GM10266 (cell line): ENCODE measurements around the gene MED27.
"Not testable (repeated sequence)": the region's sequence is repeated elsewhere in the genome, so short reads cannot be mapped to it uniquely, and the experiment has no call there.

ENCODE experiments used
- DNase-seq: peaks from one replicate; pipeline ENCODE4 v3.0.0; 2012; ENCODE audit errors: extremely low spot score
- TF ChIP-seq, protein P1 (sequence below): IDR thresholded peaks from 2 replicates; pipeline ENCODE4 v1.5.1; 2012; ENCODE audit warnings: mild to moderate bottlenecking, low read depth; ENCODE audit not compliant: control insufficient read depth, insufficient read depth; ENCODE audit errors: missing control alignments

Gene MED27

DNA sequence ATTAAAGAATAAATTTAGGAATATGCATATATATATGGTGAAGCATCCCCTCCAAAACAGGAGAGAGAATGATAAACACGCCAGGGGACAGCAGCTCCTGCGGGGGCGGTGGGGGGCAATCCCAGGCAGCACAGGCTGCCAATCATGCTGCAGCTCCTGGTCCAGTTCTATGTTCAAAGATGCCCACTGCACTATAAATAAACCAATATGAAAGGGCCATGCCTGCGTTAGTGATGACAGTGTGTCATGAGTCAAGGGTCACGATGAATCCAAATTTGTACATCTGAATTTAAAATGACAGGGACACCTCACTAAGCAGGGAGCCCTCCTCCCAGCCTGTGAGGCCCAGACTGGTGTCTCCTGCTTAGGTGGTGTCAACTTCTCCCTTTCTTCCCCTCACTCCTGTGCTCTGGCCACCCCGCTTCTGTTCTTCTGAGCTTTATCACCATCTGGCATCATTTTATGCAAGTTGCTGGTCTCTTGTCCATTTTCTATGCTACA is 153.9 kb downstream of the MED27 start:
- TF ChIP-seq, protein P1, sequence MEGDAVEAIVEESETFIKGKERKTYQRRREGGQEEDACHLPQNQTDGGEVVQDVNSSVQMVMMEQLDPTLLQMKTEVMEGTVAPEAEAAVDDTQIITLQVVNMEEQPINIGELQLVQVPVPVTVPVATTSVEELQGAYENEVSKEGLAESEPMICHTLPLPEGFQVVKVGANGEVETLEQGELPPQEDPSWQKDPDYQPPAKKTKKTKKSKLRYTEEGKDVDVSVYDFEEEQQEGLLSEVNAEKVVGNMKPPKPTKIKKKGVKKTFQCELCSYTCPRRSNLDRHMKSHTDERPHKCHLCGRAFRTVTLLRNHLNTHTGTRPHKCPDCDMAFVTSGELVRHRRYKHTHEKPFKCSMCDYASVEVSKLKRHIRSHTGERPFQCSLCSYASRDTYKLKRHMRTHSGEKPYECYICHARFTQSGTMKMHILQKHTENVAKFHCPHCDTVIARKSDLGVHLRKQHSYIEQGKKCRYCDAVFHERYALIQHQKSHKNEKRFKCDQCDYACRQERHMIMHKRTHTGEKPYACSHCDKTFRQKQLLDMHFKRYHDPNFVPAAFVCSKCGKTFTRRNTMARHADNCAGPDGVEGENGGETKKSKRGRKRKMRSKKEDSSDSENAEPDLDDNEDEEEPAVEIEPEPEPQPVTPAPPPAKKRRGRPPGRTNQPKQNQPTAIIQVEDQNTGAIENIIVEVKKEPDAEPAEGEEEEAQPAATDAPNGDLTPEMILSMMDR = no peak
- DNase-seq = no peak

DNA sequence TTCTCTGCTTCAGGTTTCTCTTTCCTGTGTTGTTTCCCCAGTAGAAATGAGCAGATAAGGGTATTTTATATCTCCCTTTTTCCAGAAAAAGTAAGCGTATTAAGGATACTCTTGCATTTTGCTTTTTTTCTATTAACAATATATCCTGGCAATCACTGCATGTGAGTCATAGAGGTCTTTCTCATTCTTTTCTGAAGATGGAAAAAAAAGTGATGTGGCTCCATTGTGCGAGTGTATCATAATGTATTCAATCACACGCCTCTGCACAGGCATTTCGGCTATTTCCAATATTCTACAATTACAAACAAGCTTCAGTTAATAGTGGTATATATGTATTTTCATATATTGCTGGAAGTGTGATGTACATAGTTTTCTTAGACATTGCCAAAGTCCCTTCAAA is 155.9 kb downstream of the MED27 start:
- TF ChIP-seq, protein P1 = no peak
- DNase-seq = no peak

DNA sequence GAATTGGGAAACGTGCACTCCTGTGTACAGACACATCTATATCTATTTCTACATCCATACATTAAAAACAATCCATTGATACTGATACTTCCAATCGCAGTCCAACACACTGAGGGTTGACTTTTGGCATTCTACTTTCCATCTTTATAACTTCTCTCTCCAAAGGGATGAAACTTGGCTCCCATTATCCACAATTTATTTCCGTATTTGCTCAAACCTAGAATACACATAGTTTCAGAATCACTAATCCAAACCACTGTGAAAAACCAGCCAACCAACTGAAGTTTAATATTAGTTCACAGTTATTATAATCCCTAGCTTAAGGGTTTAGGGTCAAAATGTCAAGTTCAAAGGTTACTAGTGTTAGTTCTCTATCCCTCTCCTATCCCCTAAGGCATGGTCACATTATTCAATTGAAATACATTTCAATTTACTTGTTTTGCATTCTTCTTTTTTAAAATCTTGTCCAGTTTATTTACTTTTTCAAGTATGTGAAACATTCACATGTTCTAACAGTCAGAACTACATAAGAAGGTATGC is 156.5 kb downstream of the MED27 start:
- TF ChIP-seq, protein P1 = no peak
- DNase-seq = no peak

DNA sequence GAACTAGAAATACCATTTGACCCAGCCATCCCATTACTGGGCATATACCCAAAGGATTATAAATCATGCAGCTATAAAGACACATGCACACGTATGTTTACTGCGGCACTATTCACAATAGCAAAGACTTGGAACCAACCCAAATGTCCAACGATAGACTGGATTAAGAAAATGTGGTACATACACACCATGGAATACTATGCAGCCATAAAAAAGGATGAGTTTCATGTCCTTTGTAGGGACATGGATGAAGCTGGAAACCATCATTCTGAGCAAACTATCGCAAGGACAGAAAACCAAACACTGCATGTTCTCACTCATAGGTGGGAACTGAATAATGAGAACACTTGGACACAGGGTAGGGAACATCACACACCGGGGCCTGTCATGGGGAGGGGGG is 158.0 kb downstream of the MED27 start:
- not testable (repeated sequence) for DNase-seq

DNA sequence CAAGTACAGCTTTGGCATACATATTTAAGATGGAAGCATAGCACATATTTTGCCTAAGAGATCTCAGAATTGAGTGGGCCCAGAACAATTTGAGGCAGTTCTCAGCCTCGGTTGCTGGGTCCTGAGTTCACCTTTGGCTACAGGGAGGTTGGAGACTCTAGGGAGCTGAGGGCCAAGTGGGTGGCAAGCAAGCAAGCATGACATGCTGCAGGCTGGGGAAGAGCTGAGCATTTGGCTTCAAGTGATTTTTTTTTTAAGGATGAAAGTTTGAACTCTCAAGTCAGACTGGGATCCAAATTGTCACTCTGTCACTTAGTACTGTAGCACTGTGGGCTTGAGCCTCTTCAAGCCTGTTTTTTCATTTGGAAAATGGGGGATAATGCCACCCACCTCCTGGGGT is 160.5 kb downstream of the MED27 start:
- no peak for DNase-seq
- TF ChIP-seq, protein P1 = no peak

DNA sequence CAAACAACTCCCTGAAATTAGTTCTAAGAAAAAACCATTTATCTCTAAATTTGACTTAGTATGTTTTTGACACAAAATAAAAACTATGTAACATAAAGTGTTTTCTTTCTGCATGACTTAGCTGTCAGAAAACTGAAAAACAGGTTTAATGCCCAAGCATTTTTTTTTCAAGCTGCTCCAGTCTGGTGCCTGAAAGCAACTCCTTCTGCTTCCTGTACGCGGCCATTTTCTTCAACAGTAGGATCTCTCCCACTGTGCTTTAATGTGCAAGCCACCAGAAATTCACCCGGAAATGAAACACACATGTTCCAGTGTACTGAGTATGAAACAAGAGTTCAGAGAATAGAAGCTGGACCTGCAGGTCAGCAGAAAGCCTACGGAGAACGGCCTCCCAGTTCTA is 161.2 kb downstream of the MED27 start:
- no peak for DNase-seq
- TF ChIP-seq, protein P1 = no peak

DNA sequence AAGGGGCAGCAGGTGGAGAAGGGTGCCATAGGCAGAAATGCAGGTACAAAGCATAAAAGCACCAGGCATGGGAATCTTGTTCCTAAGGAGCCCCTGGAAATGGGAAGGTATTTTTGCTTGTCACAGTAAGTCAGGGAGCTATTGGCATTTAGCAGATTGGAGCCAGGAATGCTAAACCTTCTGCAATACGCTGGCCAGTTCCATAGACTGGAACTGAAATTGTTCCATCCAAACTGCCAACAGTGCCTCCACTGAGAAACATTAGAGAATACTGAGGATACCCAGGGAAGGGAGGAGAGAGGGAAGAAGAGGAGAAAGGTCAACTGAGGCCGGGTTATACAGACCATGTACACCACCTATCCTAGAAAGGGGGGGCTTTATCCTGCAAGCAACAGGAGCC is 162.7 kb downstream of the MED27 start:
- no peak for DNase-seq
- TF ChIP-seq, protein P1 = no peak

DNA sequence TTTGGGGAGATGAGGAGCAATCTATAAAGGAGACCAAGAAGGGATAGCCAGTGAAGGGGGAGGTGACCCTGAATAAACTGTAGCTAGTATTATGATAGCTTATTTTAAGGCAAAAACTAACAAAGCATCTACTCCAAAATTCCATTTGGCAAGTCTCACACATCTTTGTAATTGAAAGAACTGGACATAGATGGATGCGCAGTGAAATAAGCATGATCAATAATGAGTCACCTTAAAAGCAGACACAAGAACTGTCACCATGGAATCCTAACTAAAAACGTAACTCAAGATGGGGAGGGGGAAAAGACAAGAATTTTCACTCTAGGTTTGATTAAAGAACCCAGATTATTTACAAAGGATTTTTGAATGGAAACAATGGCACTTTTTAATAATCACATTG is 164.5 kb downstream of the MED27 start:
- TF ChIP-seq, protein P1 = no peak
- no peak for DNase-seq
